ENCODE measurements around the gene CNN1.

CNN1 gene

DNA sequence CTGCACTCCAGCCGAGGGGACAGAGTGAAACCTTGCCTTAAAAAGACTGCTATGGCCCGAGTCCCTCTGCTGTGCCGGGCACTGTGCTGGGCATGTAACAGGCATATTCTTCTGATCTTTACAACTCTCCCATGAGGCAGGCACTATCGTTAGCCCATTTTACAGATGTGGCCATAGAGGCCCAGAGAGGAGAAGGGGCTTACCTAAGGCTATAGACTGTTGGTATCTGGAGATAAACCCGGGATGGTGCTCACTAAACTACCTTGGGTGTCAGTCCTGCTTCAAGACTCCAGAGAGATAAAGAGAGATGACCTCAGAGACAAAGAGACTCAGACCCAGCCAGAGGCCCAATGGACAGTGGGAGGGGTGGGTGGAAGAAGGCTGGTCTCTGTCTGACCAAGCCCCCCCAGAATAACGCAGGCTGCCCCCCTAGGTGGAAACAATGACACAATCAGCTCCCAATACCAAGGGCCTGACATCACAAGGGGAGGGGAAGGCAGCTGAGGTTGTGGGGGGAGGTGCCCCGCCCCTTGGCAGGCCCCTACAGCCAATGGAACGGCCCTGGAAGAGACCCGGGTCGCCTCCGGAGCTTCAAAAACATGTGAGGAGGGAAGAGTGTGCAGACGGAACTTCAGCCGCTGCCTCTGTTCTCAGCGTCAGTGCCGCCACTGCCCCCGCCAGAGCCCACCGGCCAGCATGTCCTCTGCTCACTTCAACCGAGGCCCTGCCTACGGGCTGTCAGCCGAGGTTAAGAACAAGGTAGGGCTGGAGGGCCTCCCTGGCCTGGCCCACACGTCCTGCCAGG is at the start of gene CNN1:
Gene CNN1 (plus strand): TSS at position 620 of the 805 bp plus-strand sequence. CDS start 77 bp downstream, at position 697.
- FAIRE-seq, result no peak

DNA sequence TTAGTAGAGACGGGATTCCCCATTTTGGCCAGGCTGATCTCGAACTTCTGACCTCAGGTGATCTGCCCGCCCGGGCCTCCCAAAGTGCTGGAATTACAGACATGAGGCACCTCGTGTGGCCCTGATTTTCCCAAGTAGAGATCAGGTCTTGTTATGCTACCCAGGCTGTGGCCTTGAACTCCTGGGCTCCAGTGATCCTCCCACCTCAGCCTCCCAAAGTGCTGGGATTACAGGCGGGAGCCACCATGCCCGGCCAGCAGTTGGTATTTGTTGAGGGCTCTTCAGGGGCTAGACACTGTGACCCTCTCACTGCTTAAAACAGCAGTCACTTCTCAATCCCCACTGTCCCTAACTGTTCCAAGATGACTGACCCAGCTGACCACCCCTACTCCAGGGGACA is 49.3 kb upstream of the CNN1 start:
- no peak for FAIRE-seq

DNA sequence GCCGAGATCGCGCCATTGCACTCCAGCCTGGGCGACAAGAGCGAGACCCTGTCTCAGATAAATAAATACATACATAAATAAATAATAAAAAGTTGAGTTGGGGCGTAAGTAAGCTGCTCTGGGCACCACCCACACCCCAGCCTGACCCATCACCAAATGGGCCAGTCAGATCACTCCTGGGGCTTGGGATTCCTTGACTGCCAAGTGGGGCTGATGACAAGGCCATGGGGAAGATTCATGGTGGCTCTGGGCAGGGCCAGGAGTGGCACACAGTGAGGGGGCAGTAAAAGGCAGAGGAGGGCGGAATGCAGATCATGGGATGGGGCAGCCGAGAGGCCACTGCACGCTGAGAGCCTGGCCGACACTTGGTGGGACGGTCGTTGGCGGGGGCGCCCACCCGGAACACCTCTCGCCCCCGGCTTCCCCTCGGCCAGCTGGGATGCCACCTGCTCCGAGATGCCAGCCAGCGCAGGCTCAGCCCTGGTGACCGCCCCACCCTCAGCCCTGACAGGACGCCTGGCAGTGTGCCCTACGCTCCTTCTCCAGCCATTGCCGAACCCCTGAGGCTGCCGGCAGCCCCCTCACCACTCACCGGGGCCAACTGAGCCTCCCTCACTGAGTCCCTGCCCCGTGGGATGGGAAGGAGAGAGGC is 43.9 kb upstream of the CNN1 start:
- no peak for FAIRE-seq

DNA sequence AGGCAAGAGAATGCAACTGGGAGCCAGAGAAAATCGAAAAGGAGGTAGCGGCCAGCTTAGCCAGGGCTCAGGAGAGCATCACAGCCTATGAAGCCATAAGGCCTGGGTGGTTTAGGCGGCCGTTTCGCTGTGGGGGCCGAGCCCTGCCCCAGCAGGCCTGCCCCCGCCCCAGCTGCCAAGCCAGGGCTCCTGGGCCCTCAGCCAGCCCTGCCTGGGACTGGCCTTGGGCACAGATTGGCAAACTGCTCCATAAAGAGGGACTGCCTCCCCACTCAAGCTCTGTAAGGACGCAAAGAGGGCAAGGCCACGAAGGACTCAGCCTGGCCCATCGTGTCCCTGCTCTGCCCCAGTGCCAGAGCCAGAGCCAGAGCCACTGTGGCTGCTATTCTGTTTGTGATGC is 43.2 kb upstream of the CNN1 start:
- no peak for FAIRE-seq

DNA sequence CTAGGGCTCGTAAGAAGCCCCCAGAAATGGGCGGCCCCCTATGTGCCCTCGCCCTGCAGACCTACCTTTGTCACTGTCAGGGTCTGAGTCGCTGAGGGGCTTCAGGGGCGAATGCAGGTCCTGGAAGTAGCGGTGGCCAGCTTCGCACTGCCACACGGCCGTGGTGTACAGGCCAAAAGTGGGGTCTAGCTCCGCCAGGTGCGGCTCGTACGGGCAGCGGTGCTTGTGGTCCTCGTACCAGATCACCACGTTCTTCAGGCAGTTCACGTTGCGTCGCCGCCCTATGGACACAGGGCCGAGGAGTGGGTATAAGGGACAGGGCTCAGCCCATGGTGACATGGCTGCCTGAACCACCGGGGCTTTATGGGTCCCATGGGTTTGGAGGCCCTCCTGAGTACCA is 42.8 kb upstream of the CNN1 start:
- no peak for FAIRE-seq

DNA sequence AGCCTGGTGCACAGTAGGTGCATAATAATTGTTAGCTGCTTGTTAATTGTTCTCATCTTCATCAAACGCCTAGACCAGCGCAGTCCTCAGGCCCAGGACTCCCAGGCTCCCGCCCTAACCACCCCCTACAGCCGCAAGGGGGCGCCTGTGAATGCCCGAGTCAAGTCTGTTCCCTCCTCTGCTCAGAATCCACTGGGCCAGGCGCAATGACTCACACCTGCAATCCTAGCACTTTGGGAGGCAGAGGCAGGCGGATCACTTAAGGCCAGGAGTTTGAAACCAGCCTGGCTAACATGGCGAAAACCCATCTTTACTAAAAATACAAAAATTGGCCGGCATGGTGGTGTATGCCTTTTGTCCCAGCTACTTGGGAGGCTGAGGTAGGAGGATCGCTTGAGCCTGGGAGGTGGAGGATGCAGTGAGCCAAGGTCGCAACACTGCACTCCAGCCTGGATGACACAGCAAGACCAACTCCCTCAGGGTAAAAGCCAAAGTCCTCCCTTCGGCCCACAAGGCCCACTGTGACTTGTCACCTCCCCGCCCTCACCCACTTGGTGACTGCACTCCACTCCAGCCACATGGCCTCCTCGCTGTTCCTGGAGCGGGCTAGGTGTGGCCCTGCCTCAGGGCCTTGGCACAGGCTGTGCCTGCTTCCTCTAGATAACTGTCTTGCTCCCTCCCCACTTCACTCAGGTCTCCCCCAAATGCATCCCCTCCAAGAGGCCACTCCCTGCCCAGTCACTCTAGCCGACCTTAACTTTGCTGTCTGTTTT is 42.1 kb upstream of the CNN1 start:
- no peak for FAIRE-seq

DNA sequence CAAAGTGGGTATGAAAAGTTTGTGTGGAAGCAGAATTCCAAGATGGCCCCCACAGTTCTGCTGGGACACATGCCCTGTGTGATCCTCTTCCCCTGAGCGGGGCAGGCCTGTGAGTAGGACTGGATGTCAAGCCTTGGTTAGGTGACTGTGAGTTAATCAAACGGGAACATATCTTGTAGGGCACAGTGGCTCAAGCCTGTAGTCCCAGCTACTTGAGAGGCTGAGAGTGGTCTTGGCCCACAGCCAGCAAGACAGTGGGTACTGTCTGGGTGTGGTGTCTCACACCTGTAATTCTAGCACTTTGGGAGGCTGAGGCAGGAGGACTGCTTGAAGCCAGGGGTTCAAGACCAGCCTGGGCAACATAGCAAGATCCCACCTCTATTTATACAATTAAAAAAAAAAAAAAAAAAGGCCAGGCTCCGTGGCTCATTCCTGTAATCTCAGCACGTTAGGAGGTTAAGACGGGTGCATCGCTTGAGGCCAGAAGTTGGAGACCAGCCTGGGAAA is 39.4 kb upstream of the CNN1 start:
- FAIRE-seq, result no peak

DNA sequence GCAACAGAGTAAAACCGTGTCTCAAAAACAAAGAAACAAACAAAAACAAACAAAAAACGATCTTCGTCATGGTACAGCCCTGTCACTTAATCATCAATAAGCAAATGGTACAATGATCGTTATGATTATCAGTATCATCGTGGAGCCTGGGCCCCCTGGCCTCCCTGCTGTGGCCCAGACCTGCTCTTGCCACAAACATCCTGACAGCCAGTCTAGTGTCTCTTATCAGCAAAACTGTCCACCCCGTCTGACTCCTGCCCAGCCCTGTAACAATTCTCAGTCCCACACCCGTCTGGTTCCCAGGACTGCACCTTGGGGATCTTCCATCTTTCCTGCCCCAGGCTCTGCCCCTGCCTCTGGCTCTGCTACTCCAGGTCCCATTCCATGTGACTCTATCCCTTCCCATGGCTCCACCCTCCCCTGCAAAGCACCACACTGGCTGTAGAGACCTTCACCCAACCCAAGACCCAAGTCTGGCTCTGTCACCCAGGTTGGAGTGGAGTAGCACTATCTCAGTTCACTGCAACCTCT is 38.7 kb upstream of the CNN1 start:
- no peak for FAIRE-seq

DNA sequence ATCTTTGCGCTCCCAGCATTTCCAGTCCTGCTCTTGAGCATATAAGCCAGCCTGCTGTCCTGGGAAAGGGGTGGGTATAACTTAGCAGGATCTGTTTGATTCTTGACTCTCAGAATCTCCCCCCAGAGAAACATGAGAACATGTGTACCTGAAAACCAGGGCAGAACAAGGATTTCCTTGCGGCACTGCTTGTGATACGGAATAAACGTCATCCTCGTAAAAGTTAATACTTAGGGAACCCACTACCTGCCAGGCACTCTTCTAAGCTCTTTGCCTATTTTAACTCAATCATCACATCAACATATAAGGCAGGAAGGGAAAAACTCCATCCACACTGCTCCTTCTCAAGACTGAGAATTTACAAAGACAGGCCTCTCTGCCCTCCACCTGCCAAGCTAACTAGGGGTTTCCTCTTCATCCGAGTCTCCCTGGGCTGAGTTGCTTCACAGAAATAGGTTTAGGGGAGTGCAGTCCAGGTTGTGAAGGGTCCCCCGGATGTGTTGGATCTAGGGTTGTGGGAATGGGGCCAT is 34.1 kb upstream of the CNN1 start:
- no peak for FAIRE-seq

DNA sequence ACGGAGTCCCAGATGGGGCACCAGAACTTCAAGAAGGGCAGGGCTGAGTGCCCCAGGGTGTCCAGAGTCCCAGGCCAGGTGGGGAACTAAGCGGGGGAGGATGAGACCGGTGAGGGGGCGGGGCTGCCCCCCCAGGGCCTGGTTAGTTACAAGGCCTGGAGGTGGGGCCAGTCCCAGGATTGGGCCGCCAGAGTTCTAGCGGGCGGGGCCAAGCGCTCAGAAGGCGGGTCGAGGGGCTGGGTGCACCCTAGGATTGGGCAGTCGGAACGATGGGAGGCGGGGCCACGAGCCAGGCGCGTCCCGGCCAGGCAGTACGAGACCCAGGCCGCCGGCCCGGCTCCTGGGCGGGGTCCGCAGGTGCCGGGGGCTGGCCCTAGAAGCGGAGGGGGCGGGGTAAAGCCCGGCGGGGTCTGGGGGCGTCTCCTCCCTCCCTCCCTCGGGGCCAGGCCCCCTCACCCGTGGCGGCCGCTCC is 33.6 kb upstream of the CNN1 start:
- no peak for FAIRE-seq

DNA sequence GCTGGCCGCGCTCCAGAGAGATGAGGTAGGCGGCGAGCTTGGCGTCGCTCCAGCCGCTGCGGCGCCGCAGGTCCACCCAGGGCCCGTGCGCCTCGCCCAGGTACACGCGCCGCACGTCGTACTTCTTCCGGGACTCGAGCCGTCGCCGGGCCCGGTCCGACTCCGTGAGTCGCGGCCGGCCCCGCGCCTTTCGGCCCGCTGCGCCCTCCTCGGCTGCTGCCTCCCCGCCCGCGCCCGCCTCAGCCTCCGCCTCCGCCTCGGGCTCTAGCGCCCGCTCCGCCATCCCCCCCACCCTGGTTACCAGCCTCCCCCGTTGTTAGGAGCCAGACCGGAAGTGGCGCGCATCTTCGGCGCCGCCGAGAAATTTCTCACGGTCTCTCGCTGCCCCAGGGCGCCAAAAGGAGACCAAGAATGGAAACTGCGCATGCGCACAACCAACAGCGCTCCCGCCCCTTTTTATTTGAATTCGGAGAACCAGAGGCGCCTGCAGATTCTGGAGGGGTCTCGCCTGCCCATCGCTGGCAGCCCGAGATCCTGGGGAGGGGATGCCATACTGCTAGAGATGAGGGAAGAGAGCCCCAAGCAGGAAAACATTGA is 33.0 kb upstream of the CNN1 start, which contains the start of gene ZNF653:
Gene ZNF653 (minus strand): TSS at position 336 of the 597 bp plus-strand sequence. CDS start 53 bp downstream, at position 283.
- no peak for FAIRE-seq

DNA sequence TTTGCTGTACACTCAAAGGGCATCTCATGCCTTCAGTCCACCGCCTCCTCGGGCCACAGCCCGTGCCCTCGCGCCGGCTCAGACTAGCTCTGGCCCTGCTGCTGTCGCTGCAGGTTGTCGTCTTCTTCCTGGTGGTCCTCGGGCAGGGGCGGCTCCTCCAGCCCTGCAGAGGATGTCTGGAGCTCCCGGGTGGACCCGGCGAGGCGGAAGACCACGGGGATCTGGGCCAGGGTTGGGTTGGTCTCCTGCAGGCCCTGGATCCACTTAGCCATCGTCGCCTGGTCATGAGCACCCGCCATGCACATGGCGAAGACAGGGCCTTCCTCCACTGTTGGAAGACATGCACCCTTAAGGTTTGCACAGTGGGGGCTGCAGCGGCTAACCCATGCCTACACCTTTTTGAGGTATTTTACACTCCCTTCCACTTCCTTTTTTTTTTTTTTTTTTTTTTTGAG is 32.5 kb upstream of the CNN1 start:
- no peak for FAIRE-seq

DNA sequence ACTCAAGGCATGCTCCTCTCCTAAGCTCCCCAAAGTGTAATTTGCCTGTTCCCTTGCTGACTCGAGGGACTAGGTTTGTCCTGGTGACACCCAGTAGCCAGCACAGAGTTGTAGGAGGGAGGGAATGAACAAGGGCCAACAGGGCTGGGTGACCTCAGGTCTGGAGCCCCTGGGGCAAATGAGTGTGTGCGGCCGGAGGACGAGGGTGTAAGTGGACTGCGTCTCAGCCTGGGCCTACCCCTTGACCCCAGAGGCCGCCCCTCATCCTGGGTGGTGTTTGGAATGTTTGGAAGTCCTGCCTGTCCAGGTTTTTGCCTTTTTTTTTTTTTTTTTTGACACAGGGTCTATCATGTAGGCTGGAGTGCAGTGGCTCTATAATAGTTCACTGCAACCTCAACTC is 31.7 kb upstream of the CNN1 start:
- FAIRE-seq, result no peak

DNA sequence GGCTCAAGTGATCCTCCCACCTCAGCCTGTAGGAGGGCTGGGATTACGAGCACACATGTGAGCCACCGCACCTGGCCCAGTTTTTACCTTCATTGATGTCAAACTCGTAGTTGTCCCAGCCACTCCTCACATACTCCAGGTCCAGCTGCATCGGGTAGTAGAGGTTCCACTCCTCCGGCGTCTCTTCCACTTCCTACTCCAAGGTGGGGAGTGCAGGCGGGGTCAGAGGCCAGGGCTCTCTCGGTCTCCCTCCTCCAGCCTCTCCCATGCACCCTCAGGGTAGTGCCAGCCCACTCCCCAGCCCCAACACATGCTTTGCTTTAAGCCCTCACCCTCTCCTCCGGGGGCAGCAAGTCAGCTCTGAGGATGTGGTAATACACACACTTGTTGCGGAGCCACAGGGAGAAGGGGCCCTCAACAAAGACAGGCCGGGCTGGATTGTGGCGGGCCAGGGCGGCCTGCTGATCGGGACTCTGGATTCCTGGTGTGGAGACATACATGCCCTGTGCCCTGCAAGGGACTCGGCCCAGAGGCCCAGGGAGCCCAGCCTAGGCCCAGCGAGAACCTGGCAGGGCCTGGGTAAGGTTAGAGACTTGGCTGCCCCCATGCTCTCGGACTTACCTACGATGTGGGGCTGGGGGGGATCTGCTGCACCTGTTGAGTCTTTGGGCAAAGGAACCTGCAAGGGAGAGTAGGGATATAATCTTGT is 31.1 kb upstream of the CNN1 start:
- no peak for FAIRE-seq

DNA sequence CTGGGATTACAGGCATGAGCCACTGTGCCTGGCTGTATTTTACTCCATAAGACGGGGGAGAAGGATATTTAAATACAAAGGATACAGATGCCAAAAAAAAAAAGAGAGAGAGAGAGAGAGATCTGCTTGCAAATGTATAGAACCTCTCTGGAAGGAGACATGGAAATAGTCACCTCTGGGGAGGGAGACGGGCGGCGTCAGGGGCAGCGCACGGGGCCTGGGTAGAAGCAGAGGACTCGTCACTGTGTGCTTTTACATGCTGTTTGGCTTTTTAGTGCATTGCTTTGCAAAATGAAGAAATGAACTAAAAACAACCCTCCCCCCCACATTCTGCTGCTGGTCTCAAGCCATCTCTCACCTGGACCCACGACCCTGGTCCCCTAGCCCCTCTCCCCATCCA is 28.2 kb upstream of the CNN1 start:
- no peak for FAIRE-seq

DNA sequence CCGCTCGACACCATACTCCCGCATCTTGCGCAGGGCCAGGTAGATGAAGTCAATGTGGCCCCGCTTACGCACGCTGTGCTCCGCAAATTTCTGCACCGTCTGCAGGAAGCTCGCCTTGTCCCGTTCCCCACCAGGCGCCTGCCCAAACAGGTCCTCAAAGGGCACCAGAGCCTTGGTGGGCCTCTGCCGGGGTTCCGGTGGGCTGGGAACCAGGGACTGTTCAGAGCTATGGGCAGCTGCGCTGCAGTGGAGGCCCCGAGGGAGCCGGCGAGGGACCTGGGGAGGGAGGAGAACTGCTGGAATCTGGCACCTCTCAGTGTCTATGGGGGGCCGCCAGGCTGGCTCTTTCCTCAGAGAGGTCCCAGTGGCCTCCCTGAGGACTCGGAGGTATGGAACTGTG is 24.7 kb upstream of the CNN1 start:
- FAIRE-seq, result no peak

DNA sequence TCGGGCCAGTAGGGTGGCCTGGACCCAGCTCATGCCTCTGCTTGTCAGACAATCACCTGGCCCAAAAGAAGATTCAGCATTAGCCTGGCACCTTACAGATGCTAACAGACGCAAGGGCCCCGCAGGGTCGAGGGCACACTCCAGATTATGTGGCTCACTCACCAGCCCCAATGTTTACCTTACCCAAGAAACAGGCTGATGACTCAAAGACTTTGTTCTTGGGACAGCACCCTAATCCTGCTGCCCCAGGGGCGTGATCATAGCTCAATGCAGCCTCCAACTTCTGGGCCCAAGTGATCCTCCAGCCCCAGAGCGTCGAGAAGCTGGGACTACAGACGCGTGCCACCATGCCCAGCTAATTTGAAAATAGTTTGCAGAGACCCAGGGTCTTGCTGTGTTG is 19.5 kb upstream of the CNN1 start:
- FAIRE-seq, result no peak

DNA sequence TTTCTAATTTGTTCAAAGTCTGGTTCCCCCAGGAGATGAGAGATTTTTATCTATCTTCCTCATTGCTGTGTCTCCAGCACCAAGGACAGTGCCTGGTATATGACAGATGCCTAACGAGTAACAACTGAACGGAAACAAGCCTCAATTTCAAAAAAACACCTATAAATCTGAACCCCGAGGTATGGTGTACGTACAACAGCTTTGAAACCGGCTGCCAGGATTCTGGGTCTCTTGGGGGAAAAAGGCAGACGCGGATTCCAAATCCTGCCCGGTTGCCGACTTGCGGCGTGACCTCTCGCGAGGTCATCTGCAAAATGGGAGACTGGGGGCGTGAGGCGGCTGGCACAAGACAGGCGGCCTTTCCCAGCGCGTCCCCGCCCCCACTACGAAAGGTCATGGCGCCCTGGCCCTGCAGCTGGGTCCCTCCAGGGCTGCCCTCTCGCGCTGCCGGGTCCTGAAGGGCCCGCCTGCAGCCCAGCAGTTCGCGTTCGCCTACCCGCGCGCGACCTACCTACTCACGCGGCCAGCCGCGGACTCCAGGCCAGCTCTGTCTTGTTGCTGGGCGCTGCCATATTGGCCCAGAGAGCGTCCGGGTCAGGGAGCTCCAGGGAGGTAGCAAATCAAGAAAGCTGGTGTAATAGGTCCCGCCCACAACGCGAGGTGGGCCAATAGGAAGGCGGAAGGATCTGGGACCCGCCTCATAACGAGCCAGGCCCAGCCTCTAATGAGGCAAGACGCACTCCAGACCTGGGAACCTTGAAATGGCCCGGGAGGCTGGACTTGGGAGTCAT is 9.9 kb upstream of the CNN1 start, which contains the start of gene ECSIT:
Gene ECSIT (minus strand): TSS at position 584 of the 791 bp plus-strand sequence. CDS start 9,964 bp downstream, outside the sequence.
- FAIRE-seq, result no peak

DNA sequence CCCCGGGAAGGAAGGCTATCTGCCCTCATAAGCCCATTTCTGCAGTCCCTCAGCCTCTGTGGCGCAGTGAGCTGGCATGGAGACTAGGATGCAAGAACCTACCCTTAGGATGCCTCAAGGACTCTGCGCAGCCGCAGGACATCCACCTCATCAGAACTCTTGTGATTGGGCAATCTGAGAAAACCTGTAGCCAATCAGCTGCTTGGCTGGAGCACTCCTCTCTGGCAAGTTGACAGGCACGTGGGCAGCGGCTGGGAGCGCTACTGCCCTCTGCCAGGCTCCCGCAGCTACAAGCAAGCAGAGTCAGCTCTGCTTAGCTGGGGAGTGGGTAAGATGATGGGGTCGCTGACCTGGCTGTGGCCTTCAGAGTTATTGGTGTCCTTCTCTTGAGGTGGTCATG is 8.2 kb upstream of the CNN1 start:
- no peak for FAIRE-seq

DNA sequence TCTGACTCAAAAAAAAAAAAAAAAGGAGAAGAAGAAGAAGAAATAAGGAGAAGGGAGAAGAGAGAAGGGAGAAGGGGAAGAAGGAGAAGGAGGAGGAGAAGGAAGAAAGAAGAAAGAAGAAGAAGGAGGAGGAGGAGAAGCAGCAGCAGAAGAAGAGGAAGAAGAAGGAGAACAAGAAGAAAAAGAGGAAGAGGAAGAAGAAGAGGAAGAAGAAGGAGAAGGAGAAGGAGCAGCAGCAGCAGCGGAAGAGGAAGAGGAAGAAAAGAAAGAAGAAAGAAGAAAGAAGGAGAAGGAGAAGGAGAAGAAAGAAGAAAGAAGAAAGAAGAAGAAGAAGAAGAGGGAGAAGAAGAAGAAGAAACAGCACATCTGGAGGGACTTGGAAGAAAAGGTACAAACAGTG is 4.1 kb upstream of the CNN1 start:
- FAIRE-seq, result no peak

All from colon (tissue), 2 donors.